ENCODE data around the gene ASL. TPM values are rescaled to one million over a fixed set of nuclear protein-coding genes. Genes with fewer than 3 reads are reported as not detected.

ASL gene
- total RNA-seq, 1 donor from 2014 or later: 27.7 TPM

- no peaks in the 10 kb centered on the region for H3K27me3 Mint-ChIP-seq (ENCODE audit: low read depth, unreplicated experiment)
- H3K4me3 ChIP-seq (ENCODE audit: insufficient read depth, low read depth, low read length): no peak overlapping the region
- peaks cover 13% of the 10 kb centered on the region for H3K4me1 ChIP-seq (ENCODE audit: insufficient read depth, low read length)
- FAIRE-seq: no peak
- H3K36me3 Mint-ChIP-seq (ENCODE audit: low read depth, unreplicated experiment): peaks cover 2% of the 10 kb centered on the region
- DNase-seq (ENCODE audit: low read depth): no peak
- TF ChIP-seq EZH2 (IDR thresholded peaks at IDR 0.05; ENCODE audit: insufficient read depth, low read length): no peak
- TF ChIP-seq CTCF (IDR thresholded peaks at IDR 0.05; ENCODE audit: insufficient read depth, low read depth, low read length): no peak
- H3K9ac ChIP-seq (ENCODE audit: low read length): peak overlapping the region; percentile 78
- no peaks in the 10 kb centered on the region for H3K36me3 ChIP-seq (ENCODE audit: insufficient read depth, low read length)
- no peaks in the 10 kb centered on the region for H3K79me2 ChIP-seq (ENCODE audit: insufficient read depth, low read length)
- H3K4me1 Mint-ChIP-seq (ENCODE audit: low read depth, unreplicated experiment): peaks cover 5% of the 10 kb centered on the region
- no peaks in the 10 kb centered on the region for H3K9me3 Mint-ChIP-seq (ENCODE audit: unreplicated experiment)
- no peaks in the 10 kb centered on the region for H4K20me1 ChIP-seq (ENCODE audit: insufficient read depth, low read length)
- no peaks in the 10 kb centered on the region for H3K9me3 ChIP-seq (ENCODE audit: insufficient read depth, low read depth, low read length)
- no peaks in the 10 kb centered on the region for H3K27me3 ChIP-seq (ENCODE audit: insufficient read depth, low read length)
- H2AFZ ChIP-seq (ENCODE audit: low read depth, low read length): no peak overlapping the region
- H3K4me2 ChIP-seq (ENCODE audit: low read length): peak overlapping the region; percentile 99
- H3K27ac ChIP-seq (ENCODE audit: low read depth, low read length): no peak overlapping the region
- H3K4me3 Mint-ChIP-seq (ENCODE audit: unreplicated experiment): no peak overlapping the region
- H3K27ac Mint-ChIP-seq (ENCODE audit: unreplicated experiment): no peak overlapping the region
Observed at GRCh38 chr7:66099232-66099550, 23.6 kb downstream of the ASL start.

- peak overlapping the region; percentile 78 for H3K9ac ChIP-seq (ENCODE audit: low read length)
- Mint-ChIP-seq H3K27me3 (ENCODE audit: low read depth, unreplicated experiment) (no peaks in the 10 kb centered on the region), H3K27ac (ENCODE audit: unreplicated experiment) (peak overlapping the region; percentile 66), H3K4me1 (ENCODE audit: low read depth, unreplicated experiment) (peaks cover 5% of the 10 kb centered on the region), H3K4me3 (ENCODE audit: unreplicated experiment) (peak overlapping the region; percentile 67), H3K36me3 (ENCODE audit: low read depth, unreplicated experiment) (peaks cover under 1% of the 10 kb centered on the region), H3K9me3 (ENCODE audit: unreplicated experiment) (no peaks in the 10 kb centered on the region)
- no peaks in the 10 kb centered on the region for H3K79me2 ChIP-seq (ENCODE audit: insufficient read depth, low read length)
- H4K20me1 ChIP-seq (ENCODE audit: insufficient read depth, low read length): no peaks in the 10 kb centered on the region
- no peak for TF ChIP-seq EZH2 (IDR thresholded peaks at IDR 0.05; ENCODE audit: insufficient read depth, low read length)
- TF ChIP-seq CTCF (IDR thresholded peaks at IDR 0.05; ENCODE audit: insufficient read depth, low read depth, low read length): no peak
- H3K27me3 ChIP-seq (ENCODE audit: insufficient read depth, low read length): no peaks in the 10 kb centered on the region
- H3K4me2 ChIP-seq (ENCODE audit: low read length): peak overlapping the region; percentile 99
- H3K4me1 ChIP-seq (ENCODE audit: insufficient read depth, low read length): peaks cover 13% of the 10 kb centered on the region
- peak overlapping the region; percentile 94 for H2AFZ ChIP-seq (ENCODE audit: low read depth, low read length)
- H3K27ac ChIP-seq (ENCODE audit: low read depth, low read length): peak overlapping the region; percentile 45
- no peaks in the 10 kb centered on the region for H3K36me3 ChIP-seq (ENCODE audit: insufficient read depth, low read length)
- DNase-seq (ENCODE audit: low read depth) (peak; percentile 93), FAIRE-seq (no peak)
- peak overlapping the region; percentile 60 for H3K4me3 ChIP-seq (ENCODE audit: insufficient read depth, low read depth, low read length)
- H3K9me3 ChIP-seq (ENCODE audit: insufficient read depth, low read depth, low read length): no peaks in the 10 kb centered on the region
Observed at GRCh38 chr7:66099551-66100407, 24.2 kb downstream of the ASL start.

All from astrocyte (in vitro differentiated cells and primary cell).